Lower lobe of right lung (tissue), 2 donors: ENCODE results near the gene TTC7B. TPM values are rescaled to one million over a fixed set of nuclear protein-coding genes. Genes with fewer than 3 reads are reported as not detected.
A peak's percentile ranks its signal among the peaks of the same experiment; 100 is the strongest.

Experiments used
- ATAC-seq, 2 donors: fragments of 200-7000 bp; cut with Tn5 transposase; one replicate each; pipeline ENCODE4 v1.9.1; 2020 to 2022; ENCODE audit warnings: mild to moderate bottlenecking in 2 of 2, moderate library complexity in 2 of 2
- DNase-seq: peaks from one replicate; pipeline ENCODE4 v3.0.0-alpha.2; 2020
- H3K27ac ChIP-seq: fragments of 200-600 bp; one replicate; pipeline ENCODE4 v1.8.0; 2022
- H3K27me3 ChIP-seq: fragments of 200-600 bp; one replicate; pipeline ENCODE4 v1.8.0; 2022; ENCODE audit warnings: low read depth
- H3K36me3 ChIP-seq: fragments of 200-600 bp; one replicate; pipeline ENCODE4 v1.8.0; 2022; ENCODE audit warnings: mild to moderate bottlenecking
- H3K4me1 ChIP-seq: fragments of 200-600 bp; one replicate; pipeline ENCODE4 v1.8.0; 2022
- H3K4me3 ChIP-seq: fragments of 200-600 bp; one replicate; pipeline ENCODE4 v1.8.0; 2022; ENCODE audit warnings: mild to moderate bottlenecking
- H3K9me3 ChIP-seq: fragments of 200-600 bp; one replicate; pipeline ENCODE4 v1.8.0; 2022
- CTCF ChIP-seq: fragments of 200-600 bp; IDR thresholded peaks from one replicate; pipeline ENCODE4 v1.8.0; 2022; ENCODE audit warnings: antibody characterized with exemption, mild to moderate bottlenecking
- intact Hi-C: fragments of 100-400 bp; cut with DNase I; formaldehyde crosslinking; loops from one replicate; pipeline ENCODE4 v1.11.0; 2022
- total RNA-seq: library from RNA; stranded (reverse); fragmentation: NEBNext Ultra II Directional; extraction: Animal tissue kit (Norgen Biotek cat#: 25700); gene quantifications from one replicate; pipeline ENCODE4 v1.2.1, GENCODE V29; 2021
- donor health status: DM: no; HTN: yes; CAD: no; lungs with severe emphysema.

The TTC7B gene
- total RNA-seq, 1 donor from 2014 or later, result 54.1 TPM

- DNase-seq (no peak), ATAC-seq (peak in 1 of 2 donors; percentile 16)
- H3K27ac ChIP-seq, result no peak overlapping the region
- intact Hi-C loops, result no loop called here
- H3K27me3 ChIP-seq, result no peaks in the 10 kb centered on the region
- no peak for TF ChIP-seq CTCF
- H3K4me3 ChIP-seq, result no peak overlapping the region
- peaks cover 9% of the 10 kb centered on the region for H3K4me1 ChIP-seq
- no peaks in the 10 kb centered on the region for H3K9me3 ChIP-seq
- no peaks in the 10 kb centered on the region for H3K36me3 ChIP-seq
Observed at GRCh38 chr14:90837355-90837754, 21.1 kb upstream of the TTC7B start.

- intact Hi-C loops, result no loop called here
- no peaks in the 10 kb centered on the region for H3K27me3 ChIP-seq
Observed at GRCh38 chr14:90836692-90837063, 20.4 kb upstream of the TTC7B start.

GRCh38 chr14:90831821-90832220, 15.6 kb upstream of the TTC7B start:
- no peak for TF ChIP-seq CTCF
- DNase-seq (no peak), ATAC-seq (no peak)
- H3K27me3 ChIP-seq, result no peaks in the 10 kb centered on the region
- intact Hi-C loops, result no loop called here
- no peak overlapping the region for H3K4me3 ChIP-seq
- H3K36me3 ChIP-seq, result no peaks in the 10 kb centered on the region
- peaks cover 17% of the 10 kb centered on the region for H3K4me1 ChIP-seq
- no peak overlapping the region for H3K27ac ChIP-seq
- H3K9me3 ChIP-seq, result no peaks in the 10 kb centered on the region

More at GRCh38 chr14:90836692-90837063, 20.4 kb upstream of the TTC7B start:
- no peak overlapping the region for H3K27ac ChIP-seq
- no peak for TF ChIP-seq CTCF
- H3K4me3 ChIP-seq, result no peak overlapping the region
- DNase-seq, result no peak
- no peaks in the 10 kb centered on the region for H3K9me3 ChIP-seq
- no peaks in the 10 kb centered on the region for H3K36me3 ChIP-seq
- H3K4me1 ChIP-seq, result peaks cover 9% of the 10 kb centered on the region
- ATAC-seq, result no peak

GRCh38 chr14:90830931-90831701, 14.9 kb upstream of the TTC7B start:
- Histone ChIP-seq H3K27me3 (no peaks in the 10 kb centered on the region), H3K27ac (no peak overlapping the region), H3K4me1 (peaks cover 17% of the 10 kb centered on the region), H3K4me3 (no peak overlapping the region), H3K9me3 (no peaks in the 10 kb centered on the region), H3K36me3 (no peaks in the 10 kb centered on the region)
- intact Hi-C loops, result no loop called here
- no peak for TF ChIP-seq CTCF
- DNase-seq, result no peak
- ATAC-seq, result no peak

- intact Hi-C loops, result no loop called here
- no peak for DNase-seq
- TF ChIP-seq CTCF, result no peak
Observed at GRCh38 chr14:90829677-90830076, 13.4 kb upstream of the TTC7B start.

More at GRCh38 chr14:90829677-90830076, 13.4 kb upstream of the TTC7B start:
- Histone ChIP-seq H3K27me3 (no peaks in the 10 kb centered on the region), H3K4me1 (peaks cover 17% of the 10 kb centered on the region), H3K9me3 (no peaks in the 10 kb centered on the region), H3K36me3 (no peaks in the 10 kb centered on the region), H3K4me3 (no peak overlapping the region), H3K27ac (no peak overlapping the region)
- no peak for ATAC-seq
